Type B pancreatic cell (in vitro differentiated cells): ENCODE measurements around the gene CNPY2. TPM values are rescaled to one million over a fixed set of nuclear protein-coding genes. Genes with fewer than 3 reads are reported as not detected.
"Not testable (repeated sequence)": the region's sequence is repeated elsewhere in the genome, so short reads cannot be mapped to it uniquely, and the experiment has no call there.

Source experiments
- DNase-seq: peaks from one replicate; pipeline ENCODE4 v3.0.0; 2021; ENCODE audit warnings: mixed read lengths; ENCODE audit not compliant: unreplicated experiment; ENCODE audit errors: extremely low spot score
- H3K27ac Mint-ChIP-seq: 2 replicates; pipeline ENCODE4 v1.8.0; 2021; ENCODE audit warnings: mild to moderate bottlenecking, mixed read lengths
- H3K27me3 Mint-ChIP-seq: 2 replicates; pipeline ENCODE4 v1.8.0; 2021; ENCODE audit warnings: mixed read lengths
- H3K36me3 Mint-ChIP-seq: 2 replicates; pipeline ENCODE4 v1.8.0; 2021; ENCODE audit warnings: mixed read lengths
- H3K4me1 Mint-ChIP-seq: one replicate; pipeline ENCODE4 v1.8.0; 2021; ENCODE audit warnings: mixed read lengths; ENCODE audit not compliant: unreplicated experiment
- H3K4me3 Mint-ChIP-seq: 2 replicates; pipeline ENCODE4 v1.8.0; 2021; ENCODE audit warnings: mild to moderate bottlenecking, mixed read lengths
- H3K9me3 Mint-ChIP-seq: 2 replicates; pipeline ENCODE4 v1.8.0; 2021; ENCODE audit warnings: mixed read lengths
- CTCF ChIP-seq: fragments of 200-600 bp; sonication (generic); conservative IDR thresholded peaks from 2 replicates; pipeline ENCODE4 v1.5.0; 2021; ENCODE audit warnings: antibody characterized with exemption, mild to moderate bottlenecking
- total RNA-seq: library from RNA; stranded (reverse); gene quantifications from 2 replicates; pipeline ENCODE4 v1.2.1, GENCODE V29; 2021; ENCODE audit warnings: low replicate concordance

The CNPY2 gene
- total RNA-seq, 1 donor from 2014 or later, result 194 TPM

GRCh38 chr12:56358836-56359532 is 43.2 kb upstream of the CNPY2 start:
- DNase-seq, result no peak
- H3K36me3 Mint-ChIP-seq, result peaks cover 5% of the 10 kb centered on the region

GRCh38 chr12:56351325-56351724 is 35.5 kb upstream of the CNPY2 start:
- no peak for DNase-seq
- Mint-ChIP-seq H3K9me3 (no peaks in the 10 kb centered on the region), H3K4me3 (no peak overlapping the region), H3K36me3 (peaks cover 24% of the 10 kb centered on the region), H3K27me3 (no peaks in the 10 kb centered on the region), H3K4me1 (no peaks in the 10 kb centered on the region), H3K27ac (no peak overlapping the region)
- no peak for TF ChIP-seq CTCF

More at GRCh38 chr12:56358836-56359532, 43.2 kb upstream of the CNPY2 start:
- Mint-ChIP-seq H3K27me3 (no peaks in the 10 kb centered on the region), H3K27ac (peak overlapping the region; percentile 99), H3K4me3 (peak overlapping the region; percentile 99), H3K9me3 (no peaks in the 10 kb centered on the region), H3K4me1 (peaks cover 8% of the 10 kb centered on the region)
- TF ChIP-seq CTCF, result no peak

GRCh38 chr12:56350662-56351061 is 34.9 kb upstream of the CNPY2 start:
- no peak overlapping the region for H3K27ac Mint-ChIP-seq
- no peak overlapping the region for H3K4me3 Mint-ChIP-seq
- H3K27me3 Mint-ChIP-seq, result no peaks in the 10 kb centered on the region
- H3K36me3 Mint-ChIP-seq, result peaks cover 26% of the 10 kb centered on the region
- no peak for TF ChIP-seq CTCF
- no peaks in the 10 kb centered on the region for H3K4me1 Mint-ChIP-seq
- H3K9me3 Mint-ChIP-seq, result no peaks in the 10 kb centered on the region
- no peak for DNase-seq

GRCh38 chr12:56348776-56349175 is 33.0 kb upstream of the CNPY2 start:
- Mint-ChIP-seq H3K4me1 (no peaks in the 10 kb centered on the region), H3K9me3 (no peaks in the 10 kb centered on the region), H3K27ac (no peak overlapping the region), H3K27me3 (no peaks in the 10 kb centered on the region), H3K4me3 (no peak overlapping the region), H3K36me3 (peaks cover 27% of the 10 kb centered on the region)
- no peak for DNase-seq
- TF ChIP-seq CTCF, result no peak

- not testable (repeated sequence) for H3K27me3 Mint-ChIP-seq, H3K27ac Mint-ChIP-seq, H3K9me3 Mint-ChIP-seq, H3K4me3 Mint-ChIP-seq, H3K4me1 Mint-ChIP-seq, DNase-seq
- H3K36me3 Mint-ChIP-seq, result peaks cover 33% of the 10 kb centered on the region
These were observed 31.5 kb upstream of the CNPY2 start for GRCh38 chr12:56347255-56347654.

GRCh38 chr12:56346675-56347074 is 30.9 kb upstream of the CNPY2 start:
- TF ChIP-seq CTCF, result no peak
- no peaks in the 10 kb centered on the region for H3K4me1 Mint-ChIP-seq
- H3K36me3 Mint-ChIP-seq, result peaks cover 33% of the 10 kb centered on the region
- no peak overlapping the region for H3K4me3 Mint-ChIP-seq
- no peak overlapping the region for H3K27ac Mint-ChIP-seq
- no peaks in the 10 kb centered on the region for H3K27me3 Mint-ChIP-seq
- no peak for DNase-seq
- H3K9me3 Mint-ChIP-seq, result no peaks in the 10 kb centered on the region

- not testable (repeated sequence) for H3K27me3 Mint-ChIP-seq, H3K9me3 Mint-ChIP-seq, H3K27ac Mint-ChIP-seq, H3K4me3 Mint-ChIP-seq, H3K4me1 Mint-ChIP-seq, DNase-seq
- peaks cover 16% of the 10 kb centered on the region for H3K36me3 Mint-ChIP-seq
These were observed 26.5 kb upstream of the CNPY2 start for GRCh38 chr12:56342290-56342689.
